Limb (tissue), 2 donors: ENCODE data around the gene DIRAS1.
A peak's percentile ranks its signal among the peaks of the same experiment; 100 is the strongest.

ENCODE experiments used
- DNase-seq, 2 donors: peaks; one replicate each; pipeline ENCODE4 v3.0.0-alpha.2; 2016; ENCODE audit errors: extremely low spot score in 2 of 2

The DIRAS1 gene

GRCh38 chr19:2720777-2721569 is at the start of gene DIRAS1:
Gene DIRAS1 (minus strand): TSS chr19:2721372. CDS start chr19:2717806, 3,566 bp downstream.
- peak in 1 of 2 donors; percentile 65 for DNase-seq

- peak in 1 of 2 donors; percentile 47 for DNase-seq
These were observed 49.2 kb upstream of the DIRAS1 start for GRCh38 chr19:2770055-2771013.

DNA sequence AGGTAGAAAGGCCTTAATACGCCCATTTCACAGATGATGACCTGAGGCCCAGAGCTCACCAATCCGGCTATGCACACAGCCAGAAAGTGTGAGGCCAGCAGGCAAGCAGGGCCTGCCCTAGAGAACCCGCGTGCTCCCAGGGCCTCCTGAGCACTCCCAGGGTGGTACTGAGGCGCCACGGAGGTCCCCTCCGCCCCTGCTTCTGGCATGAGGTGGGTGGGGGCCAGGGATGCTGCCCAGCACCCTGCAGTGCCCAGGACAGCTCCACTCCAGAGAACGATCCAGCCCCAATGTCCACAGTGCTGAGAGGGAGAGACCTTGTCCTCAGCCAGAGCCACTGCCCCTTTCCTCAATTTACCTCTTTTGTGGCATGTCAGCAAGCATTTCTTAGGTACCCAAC is 48.0 kb upstream of the DIRAS1 start:
- no peak for DNase-seq

DNA sequence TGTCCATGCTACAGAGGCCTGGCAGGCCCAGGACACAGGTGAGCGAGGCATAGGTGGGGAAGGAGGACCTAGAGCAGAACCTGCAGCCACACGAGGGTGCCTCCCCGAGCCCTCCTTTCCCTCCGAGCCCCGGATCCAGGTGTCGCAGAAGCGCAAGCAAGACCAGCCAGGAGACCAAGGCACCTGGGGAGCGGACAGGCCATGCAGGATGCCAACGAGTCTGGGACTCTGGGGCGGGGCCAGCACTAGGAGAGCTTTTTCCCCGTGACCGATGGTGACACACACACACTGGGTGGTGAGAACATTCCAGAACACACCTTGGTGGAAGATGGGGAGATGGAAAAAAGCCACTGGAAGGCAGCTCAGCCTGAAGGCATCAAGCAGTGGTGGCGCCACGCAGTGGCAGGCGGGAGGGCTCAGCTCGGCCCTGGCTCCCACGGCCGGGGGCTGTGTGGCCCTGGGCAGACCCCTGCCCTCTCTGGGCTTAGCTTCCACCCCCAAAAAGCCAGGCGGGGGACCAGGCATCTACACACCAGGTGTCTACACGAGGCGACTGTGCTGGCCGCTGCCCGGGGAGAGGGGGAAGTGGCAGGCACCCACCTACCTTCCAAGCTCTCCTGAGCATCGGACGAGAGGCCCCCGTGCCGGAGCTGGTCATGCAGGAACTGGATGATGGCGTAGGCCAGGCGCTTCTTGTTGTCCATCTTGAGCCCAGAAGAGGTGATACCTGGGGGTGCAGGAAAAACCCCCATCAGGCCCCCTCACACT is 47.4 kb upstream of the DIRAS1 start:
- DNase-seq, result no peak

GRCh38 chr19:2767688-2768087 is 46.5 kb upstream of the DIRAS1 start:
- no peak for DNase-seq

GRCh38 chr19:2766594-2767372 is 45.6 kb upstream of the DIRAS1 start:
- no peak for DNase-seq

DNA sequence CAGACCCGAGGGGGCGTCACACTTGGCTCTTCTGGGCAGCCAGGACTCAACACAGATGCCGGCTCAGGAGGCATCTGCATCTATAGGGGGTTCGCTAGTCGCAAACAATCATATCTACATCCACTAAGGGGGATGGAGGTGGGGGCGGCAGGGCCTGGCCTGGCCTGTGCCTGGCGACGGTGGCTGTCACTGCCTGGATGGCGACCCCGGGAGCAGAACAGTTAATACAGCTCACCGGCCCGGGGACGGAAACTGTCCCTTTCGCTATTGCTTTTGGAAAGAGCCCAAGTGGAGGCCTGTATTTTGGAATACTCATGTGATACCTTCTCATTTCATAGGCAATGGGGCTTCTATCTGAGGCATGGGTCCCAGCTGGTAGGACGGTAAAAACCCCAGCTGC is 44.2 kb upstream of the DIRAS1 start:
- no peak for DNase-seq

DNA sequence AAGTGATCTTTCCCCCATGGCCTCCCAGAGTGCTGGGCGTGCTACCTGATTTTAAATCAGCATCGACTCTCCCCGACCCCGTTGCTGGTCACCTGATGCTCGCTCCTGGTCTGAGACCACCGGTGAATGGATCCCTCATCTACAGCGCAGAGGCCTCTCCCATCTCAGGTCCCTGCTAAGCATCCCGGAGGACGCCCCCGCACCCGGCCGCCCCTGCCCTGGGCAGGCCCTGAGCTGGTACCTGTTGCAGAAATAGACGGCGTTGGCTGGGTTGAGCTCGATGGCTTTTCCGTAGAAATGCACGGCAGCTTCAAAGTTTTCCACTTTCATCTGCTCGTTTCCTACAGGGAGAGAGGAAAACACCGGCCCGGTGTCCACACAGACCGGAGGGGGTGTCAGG is 43.8 kb upstream of the DIRAS1 start:
- no peak for DNase-seq

DNA sequence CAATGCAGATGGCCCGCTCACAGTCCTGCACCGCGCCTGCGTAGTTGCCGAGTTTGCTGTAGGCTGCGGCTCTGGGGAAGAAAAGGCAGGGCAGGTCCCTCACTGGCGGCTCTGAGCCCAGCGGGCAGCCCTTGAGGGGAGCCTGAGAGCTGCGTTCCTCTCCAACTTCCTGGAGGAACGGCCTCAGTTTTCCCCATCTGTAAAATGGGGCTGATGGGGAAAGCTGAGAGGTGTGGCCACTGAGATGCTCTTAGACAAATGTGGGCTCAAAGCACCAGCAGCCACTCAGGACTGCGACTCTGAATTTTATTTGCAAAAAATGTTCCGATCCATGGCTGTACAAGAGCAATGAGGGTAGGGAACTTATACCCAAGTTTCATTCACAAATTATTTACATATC is 42.5 kb upstream of the DIRAS1 start:
- DNase-seq, result no peak

GRCh38 chr19:2762783-2763496 is 41.8 kb upstream of the DIRAS1 start:
- no peak for DNase-seq

DNA sequence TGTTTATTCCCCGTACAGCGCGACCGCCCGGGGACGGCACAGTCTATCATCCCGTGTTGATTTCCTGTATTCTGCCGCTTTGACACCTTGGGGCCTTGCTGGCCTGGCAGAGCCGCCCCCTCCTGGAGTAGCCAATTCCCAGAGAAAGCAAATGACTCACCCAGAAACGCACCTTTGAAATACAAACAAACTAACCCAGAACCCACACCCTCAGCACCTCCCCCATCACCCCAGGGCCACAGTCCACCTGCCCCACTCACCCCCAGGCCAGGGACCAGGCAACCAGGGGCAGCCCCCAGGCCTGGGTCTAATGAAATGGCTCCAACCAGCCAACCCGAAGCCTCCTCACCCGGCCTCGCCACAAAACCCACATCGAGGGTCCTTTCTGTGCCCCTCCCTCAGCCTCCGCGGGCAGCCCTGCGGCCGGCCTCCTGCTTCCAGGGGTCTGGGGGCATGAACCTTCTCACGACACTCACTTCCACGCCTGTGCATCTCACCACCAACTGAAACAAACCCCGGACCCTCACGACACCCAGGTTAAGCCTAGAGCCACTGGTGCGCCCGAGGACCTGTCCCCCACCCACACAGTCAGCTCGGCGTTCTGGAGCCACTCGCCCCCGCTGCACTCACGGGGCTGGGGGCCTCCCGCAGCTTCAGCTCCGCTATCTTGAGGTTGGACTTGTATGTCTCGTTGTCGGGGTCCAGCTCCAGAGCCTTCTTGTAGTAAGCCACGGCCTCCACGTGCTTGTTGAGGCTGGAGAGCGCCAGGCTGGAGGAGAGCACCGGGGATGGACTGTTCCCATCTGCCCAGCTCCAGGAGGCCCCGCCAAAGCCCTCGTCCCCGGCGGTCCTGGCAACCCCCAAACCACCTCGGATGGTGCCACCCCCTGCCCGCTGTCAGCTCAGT is 41.0 kb upstream of the DIRAS1 start:
- DNase-seq, result peak in 1 of 2 donors; percentile 24

DNA sequence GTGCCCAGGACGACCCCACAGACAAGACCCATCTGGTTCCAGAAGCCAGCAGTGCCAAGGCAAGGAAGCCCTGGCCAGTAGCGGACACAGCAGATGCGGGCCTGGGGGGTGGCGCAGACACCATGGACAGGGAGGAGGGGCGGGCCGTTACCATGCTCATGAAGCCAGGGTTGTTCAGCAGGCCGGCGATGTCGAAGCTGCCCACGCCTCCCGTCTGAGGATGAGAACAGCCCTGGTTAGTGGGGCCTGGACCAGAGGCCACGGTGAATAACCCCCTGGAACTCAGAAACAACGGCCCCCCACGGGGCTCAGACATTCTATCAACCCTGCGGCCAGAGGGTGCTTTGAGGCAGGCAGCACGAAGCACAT is 40.1 kb upstream of the DIRAS1 start:
- no peak for DNase-seq

- DNase-seq, result no peak
These were observed 38.8 kb upstream of the DIRAS1 start for GRCh38 chr19:2759965-2760364.

DNA sequence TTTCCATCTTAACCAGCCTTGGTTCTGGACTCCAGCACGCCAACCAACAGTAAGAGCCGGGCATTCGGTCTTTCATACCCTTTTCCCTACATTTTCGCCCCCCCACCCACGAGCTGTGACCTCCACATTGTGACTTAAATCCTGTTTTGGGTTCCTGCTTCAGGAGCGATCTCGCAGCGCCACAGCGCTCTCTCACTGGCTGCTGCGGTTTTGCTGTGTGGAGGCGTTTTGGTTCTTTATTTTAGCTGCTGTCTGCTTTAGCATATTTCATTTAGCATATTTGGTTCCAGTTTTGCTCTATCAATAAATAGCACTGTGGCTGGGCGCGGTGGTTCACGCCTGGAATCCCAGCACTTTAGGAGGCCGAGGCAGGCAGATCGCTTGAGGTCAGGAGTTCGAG is 38.2 kb upstream of the DIRAS1 start:
- no peak for DNase-seq

GRCh38 chr19:2758601-2759313 is 37.6 kb upstream of the DIRAS1 start:
- DNase-seq, result no peak

- peak in 1 of 2 donors; percentile 21 for DNase-seq
These were observed 36.0 kb upstream of the DIRAS1 start for GRCh38 chr19:2756921-2757881.

DNA sequence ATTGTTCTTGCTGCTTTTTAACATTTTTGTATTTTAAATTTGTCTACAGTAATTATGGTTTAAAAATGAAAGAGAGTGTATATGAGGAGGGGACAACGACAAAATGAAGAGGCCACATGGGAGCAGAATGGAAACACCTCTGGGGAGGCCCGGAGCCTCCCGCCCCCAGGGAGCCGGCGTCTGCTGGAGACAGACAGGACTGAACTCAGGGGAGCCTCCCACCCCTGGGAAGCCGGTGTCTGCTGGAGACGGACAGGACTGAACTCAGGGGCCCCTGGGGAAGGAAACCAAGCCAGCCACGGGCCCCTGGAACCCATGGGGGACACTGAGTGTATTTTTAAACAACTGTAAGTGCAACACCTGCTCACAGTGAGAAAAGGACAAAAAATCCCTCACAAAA is 35.3 kb upstream of the DIRAS1 start:
- no peak for DNase-seq
